ENCODE data around the gene CELA1. TPM values are rescaled to one million over a fixed set of nuclear protein-coding genes. Genes with fewer than 3 reads are reported as not detected.
"Not testable (repeated sequence)": the region's sequence is repeated elsewhere in the genome, so short reads cannot be mapped to it uniquely, and the experiment has no call there.

The CELA1 gene
- total RNA-seq, 1 experiment from 2014 or later = not detected

DNA sequence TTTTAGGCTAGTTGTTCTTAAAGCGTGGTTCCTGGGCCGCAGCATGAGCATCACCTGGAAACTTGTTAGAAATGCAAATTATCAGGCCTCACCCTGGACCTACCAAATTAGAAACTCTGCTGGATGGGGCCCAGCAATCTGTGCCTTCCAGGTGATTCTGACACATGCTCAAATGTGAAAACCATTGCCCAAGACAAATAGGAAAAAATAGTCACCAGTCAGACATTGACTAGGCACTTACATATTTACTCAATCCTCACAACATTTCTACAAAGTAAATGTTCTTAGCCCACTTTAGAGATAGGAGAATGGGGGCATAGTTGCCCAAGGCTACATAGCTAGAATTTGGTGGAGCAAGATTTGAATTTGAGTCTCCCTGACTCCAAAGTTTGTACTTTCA lies 3.3 kb downstream of the CELA1 start:
- no peak for DNase-seq (ENCODE audit: low spot score)

DNA sequence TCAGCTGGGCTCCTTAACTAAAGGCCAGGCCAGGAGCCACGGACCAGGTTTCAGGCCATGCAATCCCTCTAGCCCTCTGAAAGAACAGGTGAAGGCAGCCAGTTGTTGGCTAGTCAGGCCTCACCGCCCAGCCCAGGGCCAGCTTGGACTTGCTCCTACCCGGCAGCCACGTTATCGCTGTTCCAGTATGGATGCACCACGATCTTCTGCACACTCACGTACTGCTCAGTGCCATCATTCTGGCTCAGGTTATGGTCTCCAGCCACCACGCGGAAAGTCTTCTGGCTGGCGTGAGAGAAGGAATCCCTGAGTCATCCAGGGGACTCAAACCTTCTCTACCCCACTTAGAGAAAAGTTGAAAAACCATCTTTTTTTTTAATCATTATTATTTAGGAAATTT lies 4.1 kb downstream of the CELA1 start:
- DNase-seq (ENCODE audit: low spot score) = no peak

DNA sequence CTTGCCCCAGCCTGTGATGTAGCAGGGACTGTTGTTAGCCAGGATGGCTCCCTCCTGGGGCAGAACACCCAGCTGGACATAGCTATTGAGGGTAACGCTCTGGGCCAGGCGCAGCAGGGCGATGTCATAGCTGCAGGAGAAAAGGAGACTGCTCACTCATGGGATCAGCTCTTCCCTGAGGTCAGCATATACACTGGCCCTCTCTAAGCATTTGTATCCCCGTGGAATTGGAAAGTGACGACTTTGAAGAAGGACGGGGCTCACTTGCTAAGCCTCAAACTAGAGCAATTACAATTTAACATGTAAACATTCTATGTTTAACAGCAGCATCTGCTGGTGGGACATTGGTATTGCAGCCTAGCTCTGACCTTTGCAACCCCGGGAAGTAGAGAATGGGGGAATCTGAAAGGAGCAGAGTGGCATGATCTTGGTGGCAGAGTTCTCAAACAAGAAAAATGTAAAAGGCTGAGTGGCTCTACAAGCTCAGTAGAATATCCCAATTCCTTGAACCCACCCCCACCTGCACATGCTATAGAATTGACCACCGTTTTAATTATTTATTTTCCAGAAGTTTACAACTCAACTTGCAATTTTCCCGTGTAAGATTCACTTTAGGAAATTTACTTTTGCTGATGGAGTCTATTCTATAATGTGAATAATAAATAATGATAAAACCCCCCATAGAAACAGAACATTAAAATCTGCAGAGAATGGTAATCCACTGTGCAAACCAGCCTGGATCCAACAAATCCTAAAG lies 5.0 kb downstream of the CELA1 start:
- DNase-seq (ENCODE audit: low spot score) = peak; percentile 62

DNA sequence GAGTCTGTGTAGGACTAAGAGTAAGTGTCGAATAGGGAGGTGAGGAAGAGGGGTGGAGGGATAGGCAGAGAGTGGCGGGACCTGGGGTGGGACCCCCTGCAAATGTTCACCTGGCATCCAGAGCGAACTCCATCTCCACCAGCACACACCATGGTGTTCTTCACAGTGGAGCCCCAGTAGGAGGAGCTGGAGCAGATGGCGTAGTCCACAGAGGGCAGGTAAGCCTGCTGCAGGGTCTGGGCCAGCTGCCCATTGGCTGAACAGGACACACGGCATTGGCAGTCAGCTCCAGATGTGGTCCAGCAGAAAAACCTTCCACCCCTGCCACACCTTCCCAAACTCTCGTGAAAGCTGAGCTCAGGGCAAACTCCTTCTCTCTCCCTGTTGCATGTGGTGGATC lies 6.7 kb downstream of the CELA1 start:
- no peak for DNase-seq (ENCODE audit: low spot score)

DNA sequence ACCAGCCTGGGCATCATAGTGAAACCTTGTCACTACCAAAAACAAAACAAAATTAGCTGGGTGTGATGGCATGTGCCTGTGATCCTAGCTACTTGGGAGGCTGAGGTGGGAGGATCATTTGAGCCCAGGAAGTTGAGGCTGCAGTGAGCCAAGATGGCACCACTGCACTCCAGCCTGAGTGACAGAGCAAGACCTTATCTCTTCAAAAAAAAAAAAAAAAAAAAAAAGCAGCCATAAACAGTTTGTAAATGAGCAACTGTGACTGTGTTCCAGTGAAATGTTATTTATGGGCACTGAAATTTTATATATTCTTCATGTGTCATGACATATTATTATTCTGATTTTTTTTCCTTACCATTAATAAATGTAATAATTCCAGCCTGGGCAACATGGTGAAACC lies 9.1 kb downstream of the CELA1 start:
- DNase-seq (ENCODE audit: low spot score) = not testable (repeated sequence)

DNA sequence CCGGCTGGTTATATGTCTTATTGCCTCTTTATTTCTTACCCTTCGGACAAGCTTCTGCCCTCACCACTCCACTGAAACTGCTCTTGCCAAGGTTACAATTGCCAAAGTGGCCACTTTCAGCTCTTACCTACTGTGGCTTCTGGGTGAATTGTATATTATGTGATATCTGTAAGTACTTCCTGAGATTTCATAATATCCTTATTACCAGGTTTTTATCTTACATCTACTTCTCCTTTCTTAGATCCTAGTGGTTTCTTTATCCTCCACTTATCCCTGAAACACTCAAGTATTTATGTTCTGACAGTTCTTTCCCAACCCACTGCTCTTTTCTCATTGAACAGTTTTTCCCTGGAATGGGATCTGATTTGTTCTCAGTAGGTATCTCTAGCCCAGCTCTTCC lies 10.5 kb downstream of the CELA1 start:
- no peak for DNase-seq (ENCODE audit: low spot score)

DNA sequence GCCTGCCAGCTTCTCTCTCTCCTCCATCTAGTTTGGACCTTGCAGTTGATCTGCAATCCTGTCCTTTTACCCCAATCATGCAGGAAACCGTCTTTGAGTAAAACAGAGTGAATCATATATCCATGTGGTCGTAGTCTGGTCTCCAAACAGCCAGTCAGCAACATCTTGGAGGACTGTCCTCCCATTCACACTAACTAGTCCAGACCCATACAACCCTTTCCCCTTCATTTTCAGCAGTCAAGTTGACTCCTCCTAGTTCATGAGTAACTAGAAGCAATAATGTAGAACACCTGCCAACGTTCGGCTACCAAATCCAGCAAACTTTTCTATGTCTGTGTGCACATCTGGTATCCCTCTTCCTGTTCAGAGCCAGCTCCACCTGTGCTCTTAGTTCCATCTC lies 11.7 kb downstream of the CELA1 start:
- DNase-seq (ENCODE audit: low spot score) = no peak

DNA sequence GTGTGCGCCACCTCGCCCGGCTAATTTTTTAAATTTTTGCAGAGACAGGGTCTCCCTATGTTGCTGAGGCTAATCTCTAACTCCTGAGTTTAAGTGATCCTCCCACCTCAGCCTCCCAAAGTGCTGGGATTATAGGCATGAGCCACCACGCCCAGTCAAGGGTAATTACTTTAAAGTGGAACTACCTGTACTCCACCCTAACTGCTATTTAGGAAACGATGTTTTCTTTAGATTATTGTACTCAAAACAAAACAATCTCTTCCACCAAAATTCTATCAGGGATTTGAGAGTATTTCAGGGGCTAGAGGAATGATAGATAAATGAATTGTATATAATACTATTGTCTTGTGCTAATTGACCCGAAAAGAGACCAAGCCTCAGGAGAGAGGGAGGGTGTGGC lies 12.9 kb downstream of the CELA1 start:
- no peak for DNase-seq (ENCODE audit: low spot score)

DNA sequence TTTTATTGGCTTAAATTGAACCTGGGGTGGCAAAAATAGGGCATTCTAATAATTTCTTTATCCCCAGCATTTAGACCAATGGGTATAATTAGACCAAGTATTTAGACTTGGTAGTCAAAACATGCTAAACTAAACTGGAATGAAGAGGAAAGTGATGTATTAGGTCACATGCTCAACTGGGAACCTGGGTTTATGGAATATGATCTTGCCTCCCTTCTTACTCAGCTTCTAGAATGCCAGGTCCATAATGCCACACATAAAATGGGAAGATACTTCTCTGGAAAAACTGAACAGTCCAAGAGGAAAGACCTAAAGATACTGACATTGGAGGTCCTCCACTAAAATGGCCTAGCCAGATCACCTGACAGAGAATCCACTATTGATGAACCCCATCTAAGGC lies 16.3 kb downstream of the CELA1 start:
- no peak for DNase-seq (ENCODE audit: low spot score)

DNA sequence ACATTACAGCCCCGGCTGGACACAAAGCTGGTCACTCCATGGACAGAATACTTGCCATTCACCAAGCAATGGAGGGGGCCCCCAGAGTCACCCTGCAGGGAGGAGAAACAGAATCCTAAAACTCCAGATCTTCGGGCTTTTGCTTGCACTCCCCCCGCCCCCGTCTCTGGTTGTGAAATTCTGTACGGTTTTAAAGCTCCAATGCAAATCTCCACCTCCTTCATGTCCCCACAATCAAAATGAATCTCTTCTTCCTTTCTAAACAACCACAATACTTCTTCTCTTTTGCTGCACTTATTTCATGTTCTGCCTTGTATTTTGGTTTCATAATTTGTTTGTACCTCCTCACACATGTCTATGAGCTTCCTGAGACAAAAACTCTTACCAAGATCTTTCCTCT lies 16.7 kb downstream of the CELA1 start:
- no peak for DNase-seq (ENCODE audit: low spot score)

DNA sequence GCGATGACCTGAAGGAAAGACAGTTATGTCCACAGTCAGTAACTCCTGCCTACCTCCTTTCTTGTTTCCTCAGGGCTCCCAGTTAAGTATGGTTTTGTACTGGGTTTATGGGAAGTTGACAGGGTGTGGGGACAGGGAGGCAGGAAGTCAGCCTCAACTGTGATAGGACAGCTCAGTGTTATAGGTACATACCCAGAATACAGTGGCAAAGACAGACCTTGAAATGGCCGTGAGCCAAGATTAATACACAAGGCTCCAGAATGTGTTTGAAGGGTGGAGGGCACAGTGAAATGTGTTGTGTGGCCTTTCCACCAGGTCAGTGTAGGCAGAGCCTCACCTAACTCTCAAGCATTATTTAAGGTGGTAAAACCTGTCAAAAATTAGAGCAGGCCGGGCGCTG lies 17.9 kb downstream of the CELA1 start:
- no peak for DNase-seq (ENCODE audit: low spot score)

DNA sequence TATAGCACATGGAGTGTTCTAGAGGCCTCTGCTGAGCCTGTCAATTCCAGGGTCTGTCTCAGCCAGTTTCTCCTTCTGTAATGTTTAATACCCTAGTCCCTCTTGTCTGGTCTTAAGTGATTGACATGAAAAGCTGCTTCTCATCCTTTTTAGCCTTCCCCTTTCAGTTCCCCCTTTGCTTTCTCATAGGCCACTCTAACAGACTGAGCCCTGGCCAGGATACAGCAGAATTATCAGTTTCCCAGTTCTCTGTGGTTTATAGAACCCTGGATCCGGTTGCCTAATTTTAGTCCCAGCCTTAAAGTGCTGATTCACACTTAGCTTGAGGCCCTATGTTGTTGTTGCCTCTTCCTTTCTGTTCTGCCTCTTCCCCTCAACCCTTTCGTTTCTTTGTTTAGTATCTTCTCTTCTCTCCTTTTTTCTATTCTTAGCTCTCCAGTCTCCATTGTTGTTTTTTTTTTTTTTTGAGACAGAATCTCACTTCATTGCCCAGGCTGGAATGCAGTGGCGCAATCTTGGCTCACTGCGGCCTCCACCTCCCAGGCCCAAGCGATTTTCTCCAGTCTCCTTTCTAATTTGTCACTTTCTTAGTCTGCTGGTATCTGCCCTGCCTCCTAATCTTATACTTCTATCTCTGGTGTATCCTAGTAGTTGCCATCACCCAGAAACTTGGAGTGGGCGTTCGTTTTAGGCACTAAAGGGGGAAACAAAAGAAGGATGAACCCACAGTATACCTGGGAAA lies 19.6 kb downstream of the CELA1 start:
- peak; percentile 21 for DNase-seq (ENCODE audit: low spot score)

DNA sequence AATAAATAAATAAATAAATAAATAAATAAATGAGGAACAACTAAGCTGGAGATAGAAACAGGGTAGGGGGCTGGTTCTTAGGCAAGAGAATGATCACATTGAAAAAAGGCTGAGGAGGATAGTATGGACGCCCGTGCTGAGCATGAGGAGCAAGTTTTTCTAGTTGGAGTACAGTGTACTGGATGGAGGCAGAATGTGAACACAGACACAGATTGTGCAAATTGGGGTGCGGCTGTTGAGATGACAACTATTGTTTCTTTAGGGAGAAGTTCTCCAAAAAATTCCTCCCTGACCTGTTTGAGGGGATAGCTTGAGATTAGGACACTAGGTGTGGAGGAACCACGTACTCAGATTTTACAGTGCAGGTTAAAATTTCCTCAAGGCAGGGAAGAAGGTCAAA lies 21.5 kb downstream of the CELA1 start:
- DNase-seq (ENCODE audit: low spot score) = no peak

DNA sequence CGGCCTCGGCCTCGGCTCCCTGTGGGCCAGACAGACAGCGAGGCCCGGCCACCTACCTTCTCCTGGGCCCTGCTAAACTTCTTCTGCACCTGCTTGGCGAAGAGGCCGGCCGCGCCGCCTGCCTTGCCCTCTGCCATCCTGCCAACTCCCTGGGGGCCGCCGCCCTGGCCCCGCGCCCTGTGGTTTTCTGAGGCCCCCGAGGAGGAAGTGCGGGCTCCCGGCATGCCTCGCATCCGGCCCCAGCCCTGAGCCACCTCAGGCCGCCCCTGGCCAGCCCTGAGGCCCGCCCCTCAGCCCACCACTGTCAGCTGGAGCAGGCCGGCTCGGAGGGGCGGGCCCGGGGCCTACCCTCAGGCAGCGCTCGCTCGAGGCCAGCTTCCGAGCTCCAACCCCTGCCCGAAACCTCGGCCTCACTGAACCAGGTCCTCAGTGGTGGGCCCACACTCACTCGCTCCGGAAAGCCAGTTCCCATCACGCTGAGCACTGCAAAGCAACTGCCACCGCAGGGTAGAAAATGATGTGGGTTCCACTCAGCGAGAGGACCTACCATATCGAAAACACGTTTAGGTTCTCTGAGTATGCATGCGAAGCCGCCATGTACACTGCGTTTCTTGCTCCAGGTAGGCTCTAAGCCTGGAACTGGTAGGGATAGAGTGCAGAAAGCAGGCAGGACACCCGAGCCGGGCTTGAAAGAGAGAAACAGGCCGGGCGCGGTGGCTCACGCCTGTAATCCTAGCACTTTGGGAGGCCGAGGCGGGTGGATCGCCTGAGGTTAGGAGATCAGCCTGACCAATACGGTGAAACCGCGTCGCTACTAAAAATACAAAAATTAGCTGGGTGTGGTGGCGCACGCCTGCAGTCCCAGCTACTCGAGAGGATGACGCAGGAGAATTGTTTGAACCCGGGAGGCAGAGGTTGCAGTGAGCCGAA lies 22.2 kb downstream of the CELA1 start, which contains the start of gene BIN2:
Gene BIN2 (minus strand): TSS at position 209 of the 930 bp plus-strand sequence. CDS start 72 bp downstream, at position 137.
- DNase-seq (ENCODE audit: low spot score) = no peak

DNA sequence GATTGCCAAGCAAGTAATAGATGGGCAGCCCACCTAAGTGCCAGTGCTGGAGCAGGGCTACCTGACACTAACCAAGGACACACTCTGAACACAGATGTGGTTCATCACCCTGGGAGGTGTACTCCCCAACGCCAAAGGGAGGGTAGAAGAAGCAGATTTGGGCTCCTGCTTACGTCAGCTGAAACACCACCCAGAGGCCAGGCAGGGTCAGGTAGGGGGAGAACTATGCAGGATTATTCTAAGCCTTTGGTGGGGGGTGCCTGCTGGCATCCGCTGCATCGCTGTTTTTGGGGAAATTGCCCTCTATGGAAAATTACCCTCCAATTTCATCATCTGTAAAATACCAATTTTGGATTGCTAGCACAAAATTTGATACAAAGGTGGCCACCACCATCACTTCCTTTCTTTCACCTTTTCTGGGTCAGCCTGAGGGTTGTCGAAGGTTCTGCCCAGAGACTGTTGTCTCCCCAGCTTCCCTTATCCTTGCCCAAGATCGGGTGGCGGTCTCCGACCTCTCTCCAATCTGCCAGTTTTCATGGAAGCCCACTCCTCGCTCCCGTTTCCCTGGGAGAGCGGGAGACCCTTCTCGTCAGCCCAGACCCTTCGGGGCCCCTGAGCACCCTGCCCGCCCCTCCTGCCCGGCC lies 23.0 kb downstream of the CELA1 start:
- no peak for DNase-seq (ENCODE audit: low spot score)

DNA sequence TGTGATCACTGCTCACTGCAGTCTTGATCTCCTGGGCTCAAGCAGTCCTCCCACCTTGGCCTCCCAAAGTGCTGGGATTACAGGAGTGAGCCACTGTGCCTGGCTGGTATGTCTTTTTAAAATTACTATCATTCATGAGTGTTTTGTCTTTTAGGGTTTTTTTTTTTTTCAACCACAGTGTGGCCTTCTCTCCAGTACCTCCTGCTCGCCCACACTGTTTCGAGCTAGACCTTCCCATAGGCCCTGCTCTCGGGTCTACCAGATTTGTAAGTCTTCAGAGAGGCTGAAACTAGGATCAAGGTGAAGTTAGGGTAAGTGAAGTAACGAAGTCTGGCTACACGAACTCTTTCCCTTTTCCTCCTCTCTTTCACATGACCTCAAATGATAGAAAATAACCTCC lies 24.0 kb downstream of the CELA1 start:
- no peak for DNase-seq (ENCODE audit: low spot score)

DNA sequence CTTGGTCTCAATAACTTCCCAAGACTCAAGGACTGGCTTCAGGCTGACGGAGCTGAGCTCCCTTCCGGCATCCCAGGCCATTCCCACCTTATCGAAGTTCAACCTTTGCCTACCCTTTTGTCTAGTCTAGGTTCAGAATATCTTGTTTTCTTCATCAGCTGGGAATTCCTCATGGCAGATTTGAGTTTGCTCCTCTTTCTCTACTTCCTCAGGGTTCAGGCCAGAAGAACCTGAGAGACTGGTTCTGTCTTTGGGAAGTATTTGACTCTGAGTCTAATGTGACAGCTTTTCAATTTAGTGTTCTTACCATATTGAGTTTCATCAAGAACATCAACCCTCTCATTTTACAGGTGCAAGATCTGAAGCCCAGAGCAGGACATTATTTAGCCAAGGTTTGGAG lies 24.6 kb downstream of the CELA1 start:
- no peak for DNase-seq (ENCODE audit: low spot score)

DNA sequence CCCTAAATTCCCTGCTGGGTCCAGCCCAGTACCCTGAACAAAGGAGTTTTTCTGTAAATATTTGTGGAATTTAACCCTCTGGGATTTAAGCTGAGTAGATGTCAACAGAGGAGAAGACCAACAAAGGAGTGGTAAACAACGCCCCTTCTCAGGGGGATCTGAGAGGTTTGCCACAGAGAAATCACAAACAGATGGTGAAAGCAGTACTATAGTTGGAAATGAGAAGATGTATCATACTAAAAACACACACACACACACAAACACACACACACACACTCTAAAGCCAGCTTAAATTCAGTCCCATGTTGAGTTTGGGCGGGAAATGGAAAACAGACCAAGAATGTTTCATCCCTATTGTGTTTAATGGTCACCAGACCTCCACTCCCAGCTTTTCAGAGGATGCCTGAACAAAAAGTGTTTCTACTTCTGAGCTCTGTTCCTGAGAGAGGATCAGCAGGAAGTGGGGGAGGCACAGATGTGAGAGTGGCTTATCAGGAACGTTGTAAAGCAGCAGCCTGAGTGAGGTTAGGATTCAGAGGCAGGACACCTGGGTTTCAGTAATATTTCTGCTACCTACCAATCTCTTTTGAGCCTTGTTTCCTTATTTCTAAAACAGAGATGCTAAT lies 25.7 kb downstream of the CELA1 start:
- DNase-seq (ENCODE audit: low spot score) = peak; percentile 27

DNA sequence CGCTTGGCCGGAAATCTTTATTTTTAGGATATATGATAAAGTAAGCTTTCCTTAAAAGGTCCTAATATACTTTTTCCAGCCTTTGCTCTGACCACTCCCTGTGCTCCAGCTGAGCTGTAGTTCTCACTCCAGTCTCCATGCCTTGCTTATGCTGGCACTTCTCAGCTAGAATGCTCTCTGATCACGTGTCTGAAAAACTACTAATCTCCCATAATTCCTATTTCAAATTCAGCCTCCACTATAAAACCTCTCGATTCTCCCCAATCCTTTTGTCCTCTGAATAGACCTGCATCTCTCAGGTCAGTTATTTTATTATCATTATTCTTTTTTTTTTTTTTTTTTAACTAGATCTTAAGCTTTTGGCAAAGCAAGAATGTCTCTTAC lies 26.2 kb downstream of the CELA1 start:
- DNase-seq (ENCODE audit: low spot score) = no peak

DNA sequence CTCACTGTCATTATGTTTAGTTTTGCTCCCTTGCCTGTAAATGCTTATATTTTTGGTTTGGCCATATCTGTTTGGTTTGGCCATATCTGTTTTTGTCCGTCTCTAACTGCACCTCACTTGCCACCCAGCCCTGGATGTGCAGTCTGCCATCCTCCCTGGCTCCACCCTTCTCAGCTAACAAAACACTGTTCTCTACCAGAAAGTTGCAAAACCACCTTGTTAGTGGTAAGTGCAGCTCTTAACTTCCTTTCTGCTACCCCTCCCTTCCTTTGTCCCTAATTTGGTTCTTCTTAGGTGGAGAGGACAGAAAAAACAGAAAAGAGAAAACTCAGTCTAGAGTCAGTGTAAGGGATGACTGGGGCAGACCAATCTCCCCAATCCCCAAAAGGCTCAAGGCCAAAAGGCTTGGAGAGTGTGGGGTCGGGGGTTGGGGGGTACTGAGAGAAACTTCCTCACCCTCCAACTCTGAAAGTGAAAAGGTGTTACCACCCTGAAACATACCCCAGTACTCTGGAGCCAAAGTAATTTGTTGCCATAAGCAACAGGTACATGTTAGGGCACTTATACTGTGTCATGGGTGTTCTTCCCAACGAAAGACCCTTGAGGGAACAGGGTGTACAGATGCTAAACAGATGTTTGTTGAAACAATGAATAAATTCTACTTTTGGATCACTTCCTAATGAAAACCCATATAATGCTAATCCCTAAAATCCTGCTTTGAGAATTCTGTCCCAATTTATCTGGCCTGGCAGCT lies 27.5 kb downstream of the CELA1 start:
- no peak for DNase-seq (ENCODE audit: low spot score)
